ENCODE data around the gene RBM39. TPM values are rescaled to one million over a fixed set of nuclear protein-coding genes. Genes with fewer than 3 reads are reported as not detected.

The RBM39 gene
- total RNA-seq, 1 experiment from 2014 or later = 341 TPM

GRCh38 chr20:35729283-35729807 is 12.7 kb downstream of the RBM39 start:
- Histone ChIP-seq H3K4me3 (ENCODE audit: low read length) (no peak overlapping the region), H2AFZ (ENCODE audit: low read length) (no peak overlapping the region), H3K27me3 (ENCODE audit: low read length) (no peaks in the 10 kb centered on the region), H3F3A (ENCODE audit: low read length, unreplicated experiment) (no peaks in the 10 kb centered on the region), H3K9me3 (ENCODE audit: low read length) (no peaks in the 10 kb centered on the region), H3K36me3 (ENCODE audit: low read depth, low read length) (peaks cover 90% of the 10 kb centered on the region), H3K4me2 (ENCODE audit: low read length) (no peak overlapping the region), H3K4me1 (ENCODE audit: insufficient read depth, low read length) (no peaks in the 10 kb centered on the region), H3K9ac (ENCODE audit: low read length) (no peak overlapping the region), H4K20me1 (ENCODE audit: low read length) (peaks cover 76% of the 10 kb centered on the region), H3K79me2 (ENCODE audit: low read length) (peaks cover 93% of the 10 kb centered on the region), H3K27ac (ENCODE audit: low read length) (no peak overlapping the region), H3K9me2 (replicated peaks; ENCODE audit: low read length) (no peaks in the 10 kb centered on the region)
- ATAC-seq (no peak), DNase-seq (no peak)
- CTCF ChIA-PET = interaction anchor here (0.5 kb wide), 1 partner anchor 156 kb away, joined by 11 read pairs; no protein-coding TSS in a partner anchor
- intact Hi-C loops (cut with micrococcal nuclease) = no loop called here
- no peak for TF ChIP-seq EZH2phosphoT487 (IDR thresholded peaks at IDR 0.05; ENCODE audit: borderline replicate concordance, low read length)
- TF ChIP-seq CTCF (conservative IDR thresholded peaks at IDR 0.05; ENCODE audit: low read depth, low read length) = no peak
- no peak for TF ChIP-seq EZH2 (IDR thresholded peaks at IDR 0.05; ENCODE audit: low read length, unreplicated experiment)
- POLR2A ChIA-PET (ENCODE audit: unreplicated experiment) = interaction anchor here (0.7 to 1.1 kb wide), 3 partner anchors 10 to 111 kb away, joined by 4 to 5 read pairs (median 4); partner anchors contain the start of gene RBM39
- BruUV-seq (replicated peaks) = no TSS peak

GRCh38 chr20:35726842-35727711 is 15.0 kb downstream of the RBM39 start:
- H3K4me3 ChIP-seq (ENCODE audit: low read length) = no peak overlapping the region
- POLR2A ChIA-PET (ENCODE audit: unreplicated experiment) = no interaction called here
- no peak overlapping the region for H3K4me2 ChIP-seq (ENCODE audit: low read length)
- peaks cover 91% of the 10 kb centered on the region for H3K79me2 ChIP-seq (ENCODE audit: low read length)
- no peak overlapping the region for H2AFZ ChIP-seq (ENCODE audit: low read length)
- H3K27me3 ChIP-seq (ENCODE audit: low read length) = no peaks in the 10 kb centered on the region
- H4K20me1 ChIP-seq (ENCODE audit: low read length) = peaks cover 73% of the 10 kb centered on the region
- DNase-seq (no peak), ATAC-seq (no peak)
- no TSS peak for BruUV-seq (replicated peaks)
- H3K9ac ChIP-seq (ENCODE audit: low read length) = no peak overlapping the region
- peaks cover 4% of the 10 kb centered on the region for H3F3A ChIP-seq (ENCODE audit: low read length, unreplicated experiment)
- CTCF ChIA-PET = no interaction called here
- TF ChIP-seq CTCF (conservative IDR thresholded peaks at IDR 0.05; ENCODE audit: low read depth, low read length) (no peak), EZH2phosphoT487 (IDR thresholded peaks at IDR 0.05; ENCODE audit: borderline replicate concordance, low read length) (no peak), EZH2 (IDR thresholded peaks at IDR 0.05; ENCODE audit: low read length, unreplicated experiment) (no peak)
- H3K9me2 ChIP-seq (replicated peaks; ENCODE audit: low read length) = no peaks in the 10 kb centered on the region
- H3K4me1 ChIP-seq (ENCODE audit: insufficient read depth, low read length) = no peaks in the 10 kb centered on the region
- peaks cover 86% of the 10 kb centered on the region for H3K36me3 ChIP-seq (ENCODE audit: low read depth, low read length)
- intact Hi-C loops (cut with micrococcal nuclease) = no loop called here
- no peaks in the 10 kb centered on the region for H3K9me3 ChIP-seq (ENCODE audit: low read length)
- no peak overlapping the region for H3K27ac ChIP-seq (ENCODE audit: low read length)
